ENCODE data around the gene TRRAP.
A peak's percentile ranks its signal among the peaks of the same experiment; 100 is the strongest.

Gene TRRAP

GRCh38 chr7:98866351-98866750 is 12.0 kb upstream of the TRRAP start:
- no peak for TF ChIP-seq CTCF (IDR thresholded peaks at IDR 0.05; ENCODE audit: low read depth, low read length)
- DNase-seq (ENCODE audit: low read depth in 2 of 2) = no peak
- H3K4me3 ChIP-seq (replicated peaks in 1 of 2; ENCODE audit: low read depth in 2 of 2, low read length in 2 of 2) = no peak overlapping the region

- no peak overlapping the region for H3K4me3 ChIP-seq (replicated peaks in 1 of 2; ENCODE audit: low read depth in 2 of 2, low read length in 2 of 2)
- no peak for TF ChIP-seq CTCF (IDR thresholded peaks at IDR 0.05; ENCODE audit: low read depth, low read length)
- DNase-seq (ENCODE audit: low read depth in 2 of 2) = no peak
Measured at GRCh38 chr7:98866765-98867164, 11.6 kb upstream of the TRRAP start.

- peak in 1 of 2 donors; percentile 10 for DNase-seq (ENCODE audit: low read depth in 2 of 2)
- no peak for TF ChIP-seq CTCF (IDR thresholded peaks at IDR 0.05; ENCODE audit: low read depth, low read length)
- no peak overlapping the region for H3K4me3 ChIP-seq (replicated peaks in 1 of 2; ENCODE audit: low read depth in 2 of 2, low read length in 2 of 2)
Measured at GRCh38 chr7:98868450-98868849, 9.9 kb upstream of the TRRAP start.

GRCh38 chr7:98869027-98869596 is 9.2 kb upstream of the TRRAP start:
- no peak for TF ChIP-seq CTCF (IDR thresholded peaks at IDR 0.05; ENCODE audit: low read depth, low read length)
- no peak for DNase-seq (ENCODE audit: low read depth in 2 of 2)
- peak overlapping the region in 1 of 2 donors; percentile 8 for H3K4me3 ChIP-seq (replicated peaks in 1 of 2; ENCODE audit: low read depth in 2 of 2, low read length in 2 of 2)

- peak in 1 of 2 donors; percentile 18 for DNase-seq (ENCODE audit: low read depth in 2 of 2)
- no peak for TF ChIP-seq CTCF (IDR thresholded peaks at IDR 0.05; ENCODE audit: low read depth, low read length)
- H3K4me3 ChIP-seq (replicated peaks in 1 of 2; ENCODE audit: low read depth in 2 of 2, low read length in 2 of 2) = peak within 1 kb of the TSS; percentile 46 to 48
Measured at GRCh38 chr7:98869597-98870120, 8.7 kb upstream of the TRRAP start, which contains the start of gene TMEM130. TSS of gene TMEM130 (minus strand) at chr7:98870014. CDS start at chr7:98869861, 153 bp downstream.

- DNase-seq (ENCODE audit: low read depth in 2 of 2) = peak; percentile 43 to 58
- TF ChIP-seq CTCF (IDR thresholded peaks at IDR 0.05; ENCODE audit: low read depth, low read length) = no peak
Measured at GRCh38 chr7:98870121-98870651, 8.1 kb upstream of the TRRAP start.

More at GRCh38 chr7:98870121-98870651, 8.1 kb upstream of the TRRAP start:
- H3K4me3 ChIP-seq (replicated peaks in 1 of 2; ENCODE audit: low read depth in 2 of 2, low read length in 2 of 2) = peak overlapping the region; percentile 46 to 48

Measured in cardiac fibroblast (primary cell).